SW480 (cell line): ENCODE measurements around the gene BCCIP.
A peak's percentile ranks its signal among the peaks of the same experiment; 100 is the strongest.

Source experiments
- DNase-seq: peaks from one replicate; pipeline ENCODE4 v3.0.0-alpha.2; 2016; ENCODE audit warnings: low spot score

The BCCIP gene

GRCh38 chr10:125822878-125823662, at the start of gene BCCIP, which contains the start of gene UROS:
BCCIP (plus strand) TSS chr10:125823546; CDS start chr10:125823558, 12 bp downstream.
UROS (minus strand) TSS chr10:125823258; CDS start chr10:125816499, 6,759 bp downstream.
- DNase-seq: peak; percentile 76

DNA sequence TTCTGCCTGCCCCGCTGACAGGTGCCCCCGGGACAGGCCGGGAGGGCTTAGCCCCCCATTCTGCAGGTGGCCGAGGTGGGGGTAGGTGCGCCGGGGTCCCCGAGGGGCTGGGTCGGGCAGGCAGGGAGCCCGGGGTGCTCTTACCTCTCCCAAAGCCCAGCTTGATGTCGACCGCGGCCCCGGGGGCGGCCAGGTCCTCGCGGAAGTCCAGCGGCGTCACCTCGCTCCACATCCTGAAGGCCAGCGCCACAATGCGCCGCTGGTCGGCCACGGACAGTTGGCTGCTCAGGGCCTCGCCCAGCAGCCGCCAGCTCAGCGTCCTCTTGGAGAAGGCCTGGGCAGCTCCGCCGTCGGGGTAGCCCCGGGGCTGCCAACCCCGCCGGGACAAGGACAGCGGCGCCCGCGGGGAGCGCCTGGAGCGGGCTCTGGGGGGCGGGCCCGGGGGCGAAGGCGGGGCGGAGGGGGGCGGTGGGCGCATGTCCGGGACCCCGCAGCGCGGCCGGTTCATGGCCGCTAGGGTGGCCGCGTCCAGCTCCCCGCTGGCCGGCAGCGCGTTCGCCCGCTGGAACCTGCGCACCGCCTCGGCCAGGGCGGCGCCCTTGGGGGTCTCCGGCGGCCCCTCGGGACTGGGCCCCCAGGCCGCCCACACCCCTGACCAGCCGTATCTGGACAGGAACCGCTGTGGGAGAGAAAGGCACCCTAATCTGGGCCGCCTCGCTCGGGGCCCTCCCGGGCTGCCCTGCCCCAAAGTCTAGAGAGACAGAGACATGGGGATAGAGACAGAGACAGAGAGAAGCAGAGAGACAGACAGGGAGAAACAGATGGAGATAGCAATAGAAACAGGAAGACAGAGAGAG, 49.4 kb upstream of the BCCIP start:
- DNase-seq: no peak

DNA sequence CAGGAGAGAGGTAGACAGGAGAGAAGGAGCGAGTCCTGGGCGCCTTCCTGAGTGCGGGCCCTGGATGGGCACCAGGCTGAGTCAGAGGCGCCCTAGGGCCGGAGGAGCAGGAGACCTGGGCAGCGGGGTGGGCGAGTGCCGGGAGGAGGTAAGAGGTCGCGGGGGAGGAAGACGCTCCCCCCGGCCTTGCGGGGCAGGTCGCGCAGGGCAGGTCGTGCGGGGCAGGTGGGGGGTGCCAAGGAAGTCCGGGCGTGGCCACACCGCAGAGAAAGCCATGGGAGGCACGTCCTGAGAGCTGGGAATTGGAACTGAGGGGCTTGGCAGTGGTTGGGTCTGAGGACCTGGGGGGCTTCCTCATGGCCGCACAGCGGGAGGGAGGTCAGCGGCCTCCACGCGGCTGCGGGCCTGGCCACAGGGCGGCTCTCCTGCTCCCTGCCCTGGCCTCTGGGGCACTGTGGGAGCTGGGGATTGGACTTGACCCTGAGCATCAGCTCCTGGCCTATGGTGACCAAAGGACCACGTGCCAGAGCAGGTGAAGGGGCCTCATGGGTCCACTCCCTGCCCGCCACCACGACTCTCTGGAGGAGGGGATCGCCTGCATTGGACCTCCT, 48.7 kb upstream of the BCCIP start:
- no peak for DNase-seq

- no peak for DNase-seq
Measured at GRCh38 chr10:125775491-125776106, 47.7 kb upstream of the BCCIP start, which contains the start of gene MMP21. MMP21 (minus strand) TSS chr10:125775821; CDS start chr10:125775821, 0 bp downstream.

GRCh38 chr10:125777806-125778205, 45.5 kb upstream of the BCCIP start:
- DNase-seq: no peak

GRCh38 chr10:125778556-125778955, 44.8 kb upstream of the BCCIP start:
- no peak for DNase-seq

DNA sequence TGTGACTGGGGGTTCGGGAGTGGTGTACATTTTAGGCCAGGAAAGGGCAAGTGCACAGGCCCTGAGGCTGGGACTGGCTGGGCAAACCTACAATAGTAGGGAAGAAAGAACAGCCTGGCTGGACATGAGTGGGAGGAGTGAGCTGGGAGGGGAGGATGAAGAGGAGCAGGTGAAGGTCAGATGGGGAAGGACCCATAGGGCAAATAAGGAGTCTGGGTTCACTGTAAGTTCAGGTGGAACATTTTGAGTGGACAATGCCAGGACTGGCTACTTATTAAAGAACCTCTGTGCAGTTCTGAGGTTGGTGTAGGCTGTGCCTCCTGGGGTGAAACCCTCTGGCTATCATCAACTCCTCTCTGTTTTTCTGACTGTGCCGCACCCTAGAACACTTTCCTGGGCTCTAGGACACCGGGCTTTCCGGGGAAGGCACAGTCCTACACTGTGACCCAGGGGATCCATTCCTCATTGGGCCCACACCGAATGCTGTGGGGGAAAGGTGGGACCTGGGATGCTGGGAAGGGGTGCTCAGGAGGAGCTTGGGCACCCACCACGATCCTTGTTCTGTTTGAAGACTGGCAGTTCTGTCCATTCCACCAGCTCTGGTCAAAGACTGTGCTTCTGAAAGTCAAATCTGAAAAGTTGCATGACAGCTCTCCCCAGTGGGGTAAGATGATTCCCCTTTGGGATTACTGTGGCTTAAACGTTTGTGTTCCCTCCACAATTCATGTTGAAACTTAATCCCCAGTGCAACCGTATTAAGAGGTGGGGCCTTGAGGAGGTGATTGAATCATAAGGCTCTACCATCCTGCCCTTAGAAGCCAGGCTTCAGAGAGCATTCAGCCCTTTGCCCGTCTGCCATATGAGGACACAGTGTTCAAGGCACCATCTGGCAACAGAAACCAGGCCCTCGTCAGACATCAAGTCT, 43.7 kb upstream of the BCCIP start:
- no peak for DNase-seq

- DNase-seq: no peak
Measured at GRCh38 chr10:125781374-125781773, 42.0 kb upstream of the BCCIP start.

DNA sequence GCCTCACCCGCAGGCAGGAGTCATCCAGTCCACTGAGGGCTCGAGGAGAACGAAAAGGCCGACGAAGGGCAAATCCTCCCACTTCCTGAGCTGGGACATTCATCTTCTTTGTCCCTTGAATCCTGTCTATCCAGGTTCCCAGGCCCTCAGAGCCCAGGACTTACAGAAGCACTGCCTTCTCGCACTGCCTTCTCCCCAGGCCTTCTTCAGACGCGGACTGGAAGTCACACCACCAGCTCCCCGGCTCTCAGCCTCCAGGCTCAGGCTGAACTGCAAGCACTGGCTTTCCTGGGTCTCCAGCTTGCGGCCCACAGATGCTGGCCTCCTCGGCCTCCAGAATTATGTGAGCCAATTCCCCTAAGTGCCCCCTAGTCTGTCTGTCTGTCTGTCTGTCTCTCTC, 41.3 kb upstream of the BCCIP start:
- no peak for DNase-seq

- no peak for DNase-seq
Measured at GRCh38 chr10:125782616-125783015, 40.7 kb upstream of the BCCIP start.

DNA sequence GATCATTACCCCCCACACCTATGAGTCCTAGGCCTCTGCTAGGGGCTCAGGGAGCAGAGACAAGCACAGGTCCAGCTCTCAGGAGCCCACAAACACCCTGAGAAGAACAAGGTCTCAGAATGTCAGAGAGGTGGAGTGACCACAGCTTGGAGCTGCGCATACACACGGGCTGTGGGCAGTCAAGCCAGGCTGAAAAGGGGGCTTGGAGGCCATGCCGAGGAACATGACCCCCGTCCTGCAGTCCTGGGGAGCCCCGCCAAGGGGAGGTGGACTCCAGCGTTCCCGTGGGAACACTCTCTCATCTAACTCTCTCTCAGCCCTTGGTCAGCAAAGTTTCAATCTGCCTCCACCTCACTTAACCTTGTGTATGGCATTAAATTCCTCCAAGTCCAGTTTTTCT, 39.9 kb upstream of the BCCIP start:
- DNase-seq: no peak

DNA sequence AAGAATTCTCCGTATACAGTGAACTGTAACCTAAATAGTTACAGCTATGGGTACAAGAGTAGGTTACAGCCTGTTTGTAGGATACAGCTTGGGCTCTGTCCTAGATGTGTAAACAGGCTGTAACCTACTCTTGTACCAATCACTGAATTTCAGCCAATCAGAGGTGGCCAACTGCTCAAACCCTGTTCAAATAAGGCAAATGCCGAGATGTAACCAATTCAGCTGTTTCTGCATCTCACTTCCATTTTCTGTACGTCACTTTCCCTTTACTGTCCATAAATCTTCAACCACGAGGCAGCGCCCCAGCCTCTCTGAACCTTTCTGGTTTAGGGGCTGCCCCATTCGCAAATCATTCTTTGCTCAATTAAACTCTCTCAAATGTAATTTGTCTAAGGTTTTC, 39.4 kb upstream of the BCCIP start:
- DNase-seq: no peak

DNA sequence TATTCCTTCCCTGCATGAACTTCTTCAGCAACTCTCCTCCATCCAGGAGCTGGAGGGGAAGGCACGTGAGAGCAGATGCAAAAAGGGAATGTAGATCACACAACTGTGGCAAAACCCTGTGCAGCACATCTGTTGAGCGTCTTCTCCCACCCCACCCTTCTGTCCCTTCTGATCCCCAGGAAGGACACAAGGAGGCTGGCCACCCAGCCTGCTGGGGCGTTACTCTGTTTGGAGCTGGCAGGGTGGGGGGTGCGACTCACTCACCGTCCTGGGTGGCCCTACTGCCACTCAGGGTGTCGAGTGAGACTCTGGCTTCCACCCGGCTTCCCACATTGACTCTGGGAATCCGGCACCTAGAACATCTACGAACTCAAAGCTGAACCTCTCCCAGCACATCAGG, 37.6 kb upstream of the BCCIP start:
- DNase-seq: no peak

- no peak for DNase-seq
Measured at GRCh38 chr10:125788156-125789034, 35.0 kb upstream of the BCCIP start.

DNA sequence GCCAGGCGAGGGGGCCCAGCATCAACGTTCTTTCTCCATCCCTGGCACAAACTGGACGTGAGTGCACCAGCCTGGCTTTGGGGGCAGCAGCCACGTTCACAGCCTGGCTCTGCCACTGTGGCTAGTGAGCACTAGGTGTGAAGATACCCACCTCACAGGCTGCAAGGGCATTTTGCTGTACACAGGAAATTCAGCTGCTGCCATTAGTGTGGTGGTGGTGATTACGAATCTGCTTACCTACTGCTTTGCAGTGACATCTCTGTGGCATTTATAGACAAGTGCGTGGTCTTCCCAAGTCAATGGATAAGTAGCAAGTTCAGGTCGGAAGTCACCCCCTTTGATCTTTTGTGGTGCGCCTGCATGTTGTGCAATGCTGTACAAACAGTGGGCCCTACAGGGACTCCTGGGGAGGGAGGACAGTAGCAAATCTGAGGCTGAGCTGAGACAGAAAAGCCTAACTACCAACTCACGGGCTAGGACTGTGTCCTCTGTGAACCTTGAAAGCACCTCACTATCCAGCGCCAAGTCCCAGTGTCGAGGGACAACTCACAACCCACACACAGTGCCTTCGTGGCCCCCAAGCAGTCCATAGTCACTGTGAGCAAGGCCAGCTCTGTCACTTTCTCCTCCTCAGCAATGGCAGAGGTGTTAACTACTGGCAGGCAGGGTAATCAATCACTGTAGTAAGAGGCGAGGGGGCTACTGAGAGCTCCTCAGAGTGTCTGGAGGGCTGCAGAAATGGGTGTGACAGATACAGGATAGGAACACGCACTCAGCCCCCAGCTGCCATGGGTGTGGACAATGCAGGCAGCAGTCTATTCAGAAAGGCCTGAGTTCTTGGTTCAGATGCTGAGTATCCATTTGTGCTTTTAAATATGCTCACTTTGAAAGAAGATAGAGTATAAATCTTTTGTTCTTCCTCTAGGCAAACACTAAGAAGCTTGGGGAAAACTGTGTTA, 30.7 kb upstream of the BCCIP start:
- DNase-seq: no peak

- no peak for DNase-seq
Measured at GRCh38 chr10:125795128-125795527, 28.2 kb upstream of the BCCIP start.

DNA sequence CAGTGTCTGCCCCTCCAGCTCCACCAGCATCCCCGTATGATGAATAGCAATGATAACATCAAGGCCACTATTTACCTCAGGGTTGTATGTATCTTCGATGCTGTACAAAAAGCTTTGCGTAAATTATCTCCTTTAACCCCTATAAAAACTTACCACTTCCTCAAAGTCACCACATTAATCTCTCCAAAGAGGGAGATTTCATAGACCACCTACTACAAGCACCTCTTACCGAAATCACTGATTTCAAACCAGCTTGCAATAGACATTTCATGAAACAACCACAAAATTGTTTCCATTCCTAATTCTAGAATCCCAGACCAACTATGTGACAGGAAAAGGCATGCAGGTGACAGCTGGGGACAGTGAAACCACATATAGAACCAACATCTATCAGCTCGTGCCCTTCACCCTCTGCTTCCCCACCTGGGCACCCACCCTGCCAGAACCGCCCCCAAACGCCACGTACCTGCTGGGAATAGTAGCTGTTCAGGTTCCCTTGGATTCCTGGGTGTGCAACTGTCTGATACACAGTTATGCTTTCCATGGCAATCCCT, 27.6 kb upstream of the BCCIP start:
- DNase-seq: no peak

DNA sequence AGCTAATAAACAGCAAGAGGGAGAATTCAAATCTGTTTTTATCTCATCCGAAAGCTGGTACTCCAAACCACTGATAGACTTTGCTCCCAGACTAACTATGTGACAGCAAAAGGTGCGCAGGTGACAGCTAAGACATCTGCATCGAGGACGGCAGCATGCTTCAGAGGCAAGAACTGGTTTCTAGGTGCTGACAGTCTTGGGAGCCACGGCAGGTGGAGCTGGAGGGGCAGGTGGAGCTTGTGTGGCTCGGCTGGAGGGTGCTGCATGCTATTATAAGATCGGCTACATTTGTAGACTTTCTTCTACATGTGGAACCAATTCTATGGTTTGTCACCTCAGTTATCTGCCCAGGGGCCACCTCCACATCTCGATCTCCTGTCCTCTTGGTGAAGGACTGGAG, 25.9 kb upstream of the BCCIP start:
- no peak for DNase-seq
